ENCODE measurements around the gene STK38.

The STK38 gene

DNA sequence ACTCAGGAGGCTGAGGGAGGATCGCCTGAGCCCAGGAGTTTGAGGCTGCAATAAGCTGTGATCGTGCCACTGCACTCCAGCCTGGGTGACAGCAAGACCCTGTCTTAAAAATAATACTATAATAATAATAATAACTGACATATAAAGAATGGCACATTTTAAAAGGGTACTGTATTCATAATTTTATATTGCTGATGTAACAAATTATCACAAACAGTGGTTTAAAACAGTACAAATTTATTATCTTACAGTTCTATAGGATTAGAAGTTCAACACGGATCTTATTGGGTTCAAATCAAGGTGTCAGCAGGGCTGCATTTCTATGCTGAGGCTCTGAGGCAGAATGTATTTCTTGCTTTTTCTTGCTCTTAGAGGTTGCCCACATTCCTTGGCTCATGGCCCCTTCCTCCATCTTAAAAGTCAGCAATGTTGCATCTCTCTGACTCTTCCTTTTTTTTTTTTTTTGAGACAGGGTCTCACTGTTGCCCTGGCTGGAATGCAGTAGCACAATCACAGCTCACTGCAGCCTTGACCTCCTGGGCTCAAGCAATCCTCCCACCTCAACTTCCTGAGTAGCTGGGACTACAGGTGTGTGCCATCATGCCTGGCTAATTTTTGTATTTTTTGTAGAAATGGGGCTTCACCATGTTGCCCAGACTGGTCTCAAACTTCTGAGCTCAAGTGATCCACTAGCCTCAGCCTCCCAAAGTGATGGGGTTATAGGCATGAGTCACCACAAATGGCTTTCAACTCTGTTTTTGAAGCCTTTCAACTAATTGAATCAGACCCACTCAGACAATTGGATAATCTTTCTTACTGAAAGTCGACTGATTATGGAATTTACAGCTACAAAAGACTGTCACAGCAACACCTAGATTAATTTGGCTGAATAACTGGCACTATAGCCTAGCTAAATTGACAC lies 24.1 kb upstream of the STK38 start:
- DNase-seq, result no peak
- Histone ChIP-seq H3K4me1 (ENCODE audit: low read length) (peaks cover 8% of the 10 kb centered on the region; the same call in 1 of the 2 replicates), H3F3A (ENCODE audit: insufficient read depth, low read length) (no peaks in the 10 kb centered on the region), H3K27me3 (replicated peaks; ENCODE audit: insufficient read depth, low read length) (no peaks in the 10 kb centered on the region), H3K27ac (ENCODE audit: low read length) (no peak overlapping the region), H3K9me2 (replicated peaks; ENCODE audit: insufficient read depth, low read length) (no peaks in the 10 kb centered on the region), H2AFZ (ENCODE audit: low read length) (no peak overlapping the region), H3K4me3 (ENCODE audit: low read length) (no peak overlapping the region), H3K4me2 (ENCODE audit: low read depth, low read length) (no peak overlapping the region), H3K36me3 (replicated peaks; ENCODE audit: insufficient read depth, low read length) (no peaks in the 10 kb centered on the region), H3K9me3 (replicated peaks; ENCODE audit: insufficient read depth, low read length) (no peaks in the 10 kb centered on the region), H3K9ac (ENCODE audit: low read length) (no peak overlapping the region), H4K20me1 (ENCODE audit: insufficient read depth, low read length) (no peaks in the 10 kb centered on the region), H3K79me2 (ENCODE audit: low read length) (no peaks in the 10 kb centered on the region)
- TF ChIP-seq, protein P1, sequence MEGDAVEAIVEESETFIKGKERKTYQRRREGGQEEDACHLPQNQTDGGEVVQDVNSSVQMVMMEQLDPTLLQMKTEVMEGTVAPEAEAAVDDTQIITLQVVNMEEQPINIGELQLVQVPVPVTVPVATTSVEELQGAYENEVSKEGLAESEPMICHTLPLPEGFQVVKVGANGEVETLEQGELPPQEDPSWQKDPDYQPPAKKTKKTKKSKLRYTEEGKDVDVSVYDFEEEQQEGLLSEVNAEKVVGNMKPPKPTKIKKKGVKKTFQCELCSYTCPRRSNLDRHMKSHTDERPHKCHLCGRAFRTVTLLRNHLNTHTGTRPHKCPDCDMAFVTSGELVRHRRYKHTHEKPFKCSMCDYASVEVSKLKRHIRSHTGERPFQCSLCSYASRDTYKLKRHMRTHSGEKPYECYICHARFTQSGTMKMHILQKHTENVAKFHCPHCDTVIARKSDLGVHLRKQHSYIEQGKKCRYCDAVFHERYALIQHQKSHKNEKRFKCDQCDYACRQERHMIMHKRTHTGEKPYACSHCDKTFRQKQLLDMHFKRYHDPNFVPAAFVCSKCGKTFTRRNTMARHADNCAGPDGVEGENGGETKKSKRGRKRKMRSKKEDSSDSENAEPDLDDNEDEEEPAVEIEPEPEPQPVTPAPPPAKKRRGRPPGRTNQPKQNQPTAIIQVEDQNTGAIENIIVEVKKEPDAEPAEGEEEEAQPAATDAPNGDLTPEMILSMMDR (IDR thresholded peaks at IDR 0.05; ENCODE audit: low read length), result no peak
- no peak for TF ChIP-seq EZH2 (optimal IDR thresholded peaks at IDR 0.05; ENCODE audit: low read depth, low read length)
- TF ChIP-seq EZH2phosphoT487 (IDR thresholded peaks at IDR 0.05; ENCODE audit: low read length), result no peak

DNA sequence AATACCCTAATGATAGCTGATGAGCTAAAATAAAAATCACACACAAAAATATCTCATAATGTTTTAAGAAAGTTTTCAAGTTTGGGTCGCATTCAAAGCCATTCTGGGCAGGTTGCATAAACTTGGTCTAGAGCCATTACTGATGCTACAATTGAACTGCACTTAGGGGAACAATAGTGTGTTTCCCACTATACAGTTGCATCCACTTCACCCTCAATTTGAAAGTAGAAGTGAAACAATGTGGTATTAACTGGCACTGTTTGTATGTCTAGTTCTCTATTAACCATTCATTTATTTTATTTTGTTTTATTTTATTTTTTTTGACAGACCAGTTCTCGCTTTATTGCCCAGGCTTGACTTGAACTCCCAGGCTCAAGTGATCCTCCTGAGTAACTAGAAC lies 23.0 kb upstream of the STK38 start:
- TF ChIP-seq EZH2phosphoT487 (IDR thresholded peaks at IDR 0.05; ENCODE audit: low read length), result no peak
- no peak for TF ChIP-seq EZH2 (optimal IDR thresholded peaks at IDR 0.05; ENCODE audit: low read depth, low read length)
- TF ChIP-seq, protein P1 (IDR thresholded peaks at IDR 0.05; ENCODE audit: low read length), result no peak
- no peak overlapping the region for H3K27ac ChIP-seq (ENCODE audit: low read length)
- H3K4me3 ChIP-seq (ENCODE audit: low read length), result no peak overlapping the region
- no peak overlapping the region for H3K9ac ChIP-seq (ENCODE audit: low read length)
- no peaks in the 10 kb centered on the region for H3K79me2 ChIP-seq (ENCODE audit: low read length)
- H3K27me3 ChIP-seq (replicated peaks; ENCODE audit: insufficient read depth, low read length), result no peaks in the 10 kb centered on the region
- H3K4me1 ChIP-seq (ENCODE audit: low read length), result peaks cover 8% of the 10 kb centered on the region; the same call in 1 of the 2 replicates
- no peaks in the 10 kb centered on the region for H3K9me3 ChIP-seq (replicated peaks; ENCODE audit: insufficient read depth, low read length)
- no peaks in the 10 kb centered on the region for H4K20me1 ChIP-seq (ENCODE audit: insufficient read depth, low read length)
- DNase-seq, result peak; percentile 46
- H3K9me2 ChIP-seq (replicated peaks; ENCODE audit: insufficient read depth, low read length), result no peaks in the 10 kb centered on the region
- H3F3A ChIP-seq (ENCODE audit: insufficient read depth, low read length), result no peaks in the 10 kb centered on the region
- H3K4me2 ChIP-seq (ENCODE audit: low read depth, low read length), result no peak overlapping the region
- no peaks in the 10 kb centered on the region for H3K36me3 ChIP-seq (replicated peaks; ENCODE audit: insufficient read depth, low read length)
- H2AFZ ChIP-seq (ENCODE audit: low read length), result no peak overlapping the region

DNA sequence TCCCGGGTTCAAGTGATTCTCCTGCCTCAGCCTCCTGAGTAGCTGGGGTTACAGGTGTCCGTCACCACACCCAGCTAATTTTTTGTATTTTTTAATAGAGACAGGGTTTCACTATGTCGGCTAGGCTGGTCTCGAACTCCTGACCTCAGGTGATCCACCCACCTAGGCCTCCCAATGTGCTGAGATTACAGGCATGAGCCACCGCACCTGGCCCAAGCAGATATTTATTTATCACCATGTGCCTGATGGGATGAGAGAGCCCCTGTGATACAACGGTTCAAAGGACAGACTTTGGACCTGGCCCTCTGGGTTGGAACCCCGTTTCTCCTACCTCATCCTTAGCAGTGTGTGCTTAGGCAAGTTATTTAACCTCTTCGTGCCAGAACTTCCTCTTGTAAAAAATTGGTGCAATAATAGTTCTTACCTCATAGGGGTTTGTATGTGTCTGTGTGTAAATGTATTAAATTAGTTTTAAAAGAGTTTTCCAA lies 19.2 kb upstream of the STK38 start:
- Histone ChIP-seq H3F3A (ENCODE audit: insufficient read depth, low read length) (no peaks in the 10 kb centered on the region), H3K27ac (ENCODE audit: low read length) (no peak overlapping the region), H3K36me3 (replicated peaks; ENCODE audit: insufficient read depth, low read length) (no peaks in the 10 kb centered on the region), H3K4me1 (ENCODE audit: low read length) (peaks cover 8% of the 10 kb centered on the region; the same call in 1 of the 2 replicates), H3K9me3 (replicated peaks; ENCODE audit: insufficient read depth, low read length) (no peaks in the 10 kb centered on the region), H4K20me1 (ENCODE audit: insufficient read depth, low read length) (no peaks in the 10 kb centered on the region), H3K9me2 (replicated peaks; ENCODE audit: insufficient read depth, low read length) (no peaks in the 10 kb centered on the region), H3K9ac (ENCODE audit: low read length) (no peak overlapping the region), H2AFZ (ENCODE audit: low read length) (no peak overlapping the region), H3K79me2 (ENCODE audit: low read length) (no peaks in the 10 kb centered on the region), H3K27me3 (replicated peaks; ENCODE audit: insufficient read depth, low read length) (no peaks in the 10 kb centered on the region), H3K4me2 (ENCODE audit: low read depth, low read length) (no peak overlapping the region), H3K4me3 (ENCODE audit: low read length) (no peak overlapping the region)
- TF ChIP-seq EZH2 (optimal IDR thresholded peaks at IDR 0.05; ENCODE audit: low read depth, low read length) (no peak), EZH2phosphoT487 (IDR thresholded peaks at IDR 0.05; ENCODE audit: low read length) (no peak)
- TF ChIP-seq, protein P1 (IDR thresholded peaks at IDR 0.05; ENCODE audit: low read length), result no peak
- DNase-seq, result no peak
